SK-MEL-5 (cell line): ENCODE data around the gene DGCR2. TPM values are rescaled to one million over a fixed set of nuclear protein-coding genes. Genes with fewer than 3 reads are reported as not detected.
"Not testable (repeated sequence)": the region's sequence is repeated elsewhere in the genome, so short reads cannot be mapped to it uniquely, and the experiment has no call there.

Experiments
- DNase-seq: peaks from one replicate; pipeline ENCODE4 v3.0.0-alpha.2; 2016; ENCODE audit warnings: low read depth, low spot score
- in situ Hi-C: cut with HindIII; loops from 2 replicates; pipeline ENCODE4 v1.10.0; 2016; ENCODE audit warnings: low sequenced_read_pairs, high pct_unique_total_duplicates, low pct_unique_long_range_greater_than_20kb
- total RNA-seq: library from RNA; depleted of rRNA; stranded (reverse); fragments of >200 nt; shearing (Covaris generic); gene quantifications from 2 replicates; pipeline ENCODE4 v1.2.3, GENCODE V29; 2014

The DGCR2 gene
- total RNA-seq, 1 experiment from 2014 or later: 36.9 TPM

DNA sequence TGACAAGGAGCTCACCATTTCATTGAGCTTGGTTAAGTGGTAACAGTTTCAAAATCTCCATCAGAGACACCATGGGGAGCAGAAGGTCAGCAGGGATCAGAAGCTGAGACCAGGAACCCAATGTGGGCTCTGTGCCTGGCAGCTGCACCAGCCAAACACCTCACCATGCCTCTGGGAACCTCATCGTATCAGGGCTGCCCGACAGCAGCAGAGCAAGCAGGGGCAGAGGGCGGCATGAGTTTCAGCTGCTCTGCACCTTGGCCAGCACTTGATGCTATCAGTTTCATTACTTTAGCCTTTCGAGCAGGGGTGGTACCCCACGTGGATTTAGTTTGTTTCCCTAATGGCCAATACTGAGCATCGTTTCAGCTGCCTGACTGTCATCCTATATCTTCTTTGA is 77.8 kb downstream of the DGCR2 start:
- in situ Hi-C loops: no loop called here
- DNase-seq: no peak

DNA sequence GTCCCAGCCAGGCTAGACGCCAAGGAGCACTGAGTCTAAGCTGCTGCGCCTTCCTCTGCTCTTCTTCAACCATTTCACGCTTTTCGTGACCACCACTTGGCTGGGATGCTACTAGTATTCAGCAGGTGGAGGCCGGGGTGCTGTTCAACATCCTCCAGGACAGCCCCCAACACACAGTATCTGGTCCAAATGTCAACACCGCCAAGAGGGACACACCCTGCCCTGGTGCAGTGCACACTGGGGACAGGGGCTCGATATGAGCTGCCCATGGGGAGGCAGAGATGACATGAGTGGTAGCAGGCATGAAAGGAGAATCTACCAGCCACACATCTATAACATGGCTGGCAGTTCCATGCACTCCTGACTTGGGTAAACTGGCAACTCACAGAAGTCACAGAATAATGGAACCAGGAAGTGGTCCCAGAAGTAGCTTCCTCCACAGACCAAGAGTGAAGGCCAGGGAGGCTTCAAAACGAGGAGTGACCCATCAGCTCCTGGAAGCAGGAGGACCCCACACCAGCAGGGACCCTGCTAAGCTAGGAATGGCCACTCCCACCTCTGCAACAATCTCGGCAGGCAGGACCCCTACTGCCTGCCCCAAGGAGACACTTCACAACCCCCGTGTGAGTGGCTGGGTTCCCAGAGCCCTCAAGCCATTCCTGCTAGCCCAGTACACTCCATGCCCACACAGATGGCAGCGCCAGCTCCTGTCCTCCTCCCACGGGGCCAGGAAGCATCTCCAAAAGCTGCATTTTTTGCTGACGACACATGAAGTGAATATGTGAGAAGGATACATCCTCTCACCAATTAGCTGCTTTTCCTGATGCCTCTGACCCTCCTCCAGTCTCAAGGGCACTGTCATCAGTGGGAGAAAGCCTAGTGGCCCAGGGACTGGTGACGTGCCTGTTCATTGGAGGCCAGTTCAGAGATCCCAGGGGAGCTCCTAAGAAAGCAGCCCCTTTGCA is 78.8 kb downstream of the DGCR2 start:
- no peak for DNase-seq
- in situ Hi-C loops: no loop called here

DNA sequence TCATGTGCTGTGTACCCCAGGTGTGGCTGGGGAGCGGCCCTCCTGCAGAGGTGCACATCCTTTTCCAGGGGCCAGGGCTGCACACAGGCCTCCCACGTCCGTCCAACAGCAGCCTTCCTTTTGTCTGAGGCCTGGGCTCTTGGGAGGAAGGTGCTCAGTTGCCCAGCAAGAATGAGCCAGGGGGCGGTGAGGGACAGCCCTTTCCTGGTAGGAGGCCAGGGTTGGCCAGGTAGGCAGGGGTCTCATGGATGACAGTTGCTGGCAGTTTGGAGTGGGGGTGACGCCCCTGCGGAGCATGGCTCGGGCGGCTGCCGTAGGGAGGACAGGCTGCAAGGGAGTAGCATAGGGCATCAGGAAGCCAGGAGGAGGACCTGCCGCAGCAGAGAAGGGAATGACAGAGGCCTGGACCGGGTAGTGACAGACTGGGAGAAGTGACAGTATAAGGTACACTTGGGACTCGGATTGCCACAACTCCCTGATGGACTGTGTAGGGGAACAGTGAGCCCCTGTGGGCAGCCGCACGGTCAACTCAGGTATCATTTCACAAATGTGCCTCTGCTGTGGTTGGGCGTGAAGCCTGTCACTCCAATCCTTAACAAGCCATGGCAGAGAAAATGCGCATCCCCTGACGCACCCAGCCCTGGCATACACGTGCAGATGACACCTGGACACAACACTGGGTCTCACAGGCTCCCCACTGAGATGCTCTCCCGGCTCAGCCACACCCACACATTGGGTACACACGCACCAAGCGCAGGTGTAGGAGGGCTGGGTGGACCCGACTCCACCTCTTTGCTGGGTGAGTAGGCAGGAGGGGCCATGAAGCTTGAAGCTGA is 79.7 kb downstream of the DGCR2 start:
- in situ Hi-C loops: no loop called here

DNA sequence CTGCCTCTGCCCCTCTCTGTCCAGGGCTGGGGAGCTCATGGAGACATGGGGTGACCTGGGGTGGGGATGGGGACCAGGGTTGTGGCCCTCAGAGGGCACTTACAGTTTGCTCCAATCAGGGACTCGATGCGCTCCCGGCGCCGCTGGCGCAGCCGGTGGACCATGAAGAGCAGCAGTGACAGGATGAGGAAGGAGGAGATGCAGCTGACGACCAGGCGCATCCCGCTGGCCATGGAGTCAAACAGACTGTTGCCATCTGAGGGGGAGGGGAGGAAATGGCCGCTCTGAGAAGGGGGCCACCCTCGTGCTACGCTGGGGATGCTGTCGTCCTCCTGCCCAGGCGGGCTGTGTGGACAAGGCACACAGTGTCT is 80.5 kb downstream of the DGCR2 start:
- in situ Hi-C loops: no loop called here
- DNase-seq: no peak

More for the DNA sequence above, 79.7 kb downstream of the DGCR2 start:
- no peak for DNase-seq

DNA sequence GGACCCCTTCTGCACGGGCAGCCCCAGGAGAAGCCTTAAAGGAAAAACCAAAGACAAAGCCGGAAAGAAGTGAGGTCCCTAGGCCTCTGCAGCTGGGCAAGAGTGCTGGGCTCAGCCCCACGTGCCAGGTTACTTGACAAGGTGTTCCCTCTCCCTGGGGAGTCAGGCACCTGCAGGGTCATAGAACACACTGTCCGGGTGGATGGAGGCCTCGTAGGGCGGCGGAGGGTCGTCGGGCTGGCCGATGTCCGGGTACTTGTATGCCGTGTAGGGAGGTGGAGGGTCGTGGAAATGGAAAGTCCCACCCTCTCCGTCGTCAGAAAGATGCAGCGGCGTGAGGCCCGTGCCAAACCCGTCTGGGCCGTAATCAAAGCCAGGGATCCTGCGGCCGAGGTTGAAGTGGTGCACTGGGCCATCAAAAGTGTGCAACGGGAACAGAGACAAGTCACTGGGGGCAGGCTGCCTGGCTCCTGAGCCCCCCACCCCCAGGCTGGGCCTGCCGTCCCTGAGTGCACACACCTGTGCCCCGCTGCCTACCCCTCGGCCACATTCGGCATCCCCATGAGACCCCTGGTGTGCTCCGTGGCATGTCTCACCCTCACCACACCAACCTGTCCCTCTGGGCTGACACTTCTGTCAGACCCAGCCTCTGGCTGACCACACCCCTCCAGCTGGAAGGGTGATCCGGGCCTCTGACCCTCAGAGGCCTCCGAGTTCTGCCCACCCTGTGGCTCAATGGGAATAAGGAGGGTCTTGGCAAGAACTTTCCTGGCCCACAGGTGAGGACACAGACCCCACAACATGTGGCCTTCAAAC is 81.1 kb downstream of the DGCR2 start:
- in situ Hi-C loops: no loop called here
- DNase-seq: no peak

DNA sequence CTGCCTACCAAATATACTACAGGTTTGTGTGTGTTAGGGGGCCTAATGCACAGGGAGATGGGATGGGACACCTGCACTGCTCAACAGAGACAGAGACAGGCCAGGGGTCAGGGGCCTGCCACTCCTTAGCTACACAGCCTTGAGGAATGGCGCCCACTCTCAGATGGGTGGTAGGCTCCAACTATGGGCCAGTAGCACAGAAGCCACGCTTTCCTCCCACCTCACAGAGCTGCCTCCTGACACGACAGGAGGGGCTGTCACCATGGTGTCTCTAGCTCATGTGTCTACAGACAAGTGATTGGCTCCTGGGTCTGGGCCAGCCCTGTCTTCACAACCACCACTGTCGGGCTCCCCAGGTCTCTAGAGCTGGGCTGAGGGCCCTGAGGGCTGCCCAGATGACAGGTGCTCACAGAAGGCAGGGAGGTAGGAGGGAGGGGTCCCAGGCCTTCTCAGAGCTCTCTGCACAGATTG is 81.8 kb downstream of the DGCR2 start:
- no peak for DNase-seq
- in situ Hi-C loops: no loop called here

GRCh38 chr22:19039796-19040280 is 82.4 kb downstream of the DGCR2 start:
- in situ Hi-C loops: no loop called here
- DNase-seq: no peak

DNA sequence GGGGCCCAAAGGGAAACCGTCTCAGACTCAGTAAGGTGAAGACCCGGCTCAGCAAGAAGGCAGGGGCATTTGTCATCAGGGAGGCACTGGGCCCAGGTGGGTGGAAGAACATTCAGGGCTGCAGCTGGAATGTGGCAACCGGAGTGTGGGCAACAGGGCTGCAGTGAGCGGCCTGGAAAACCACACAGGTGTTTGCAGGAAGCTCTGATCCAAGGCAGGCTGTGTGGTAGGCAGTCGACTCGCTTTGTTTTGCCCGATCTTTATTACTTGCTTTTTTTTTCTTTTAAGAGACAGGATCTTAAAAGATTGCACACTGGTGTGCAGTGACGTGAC is 82.8 kb downstream of the DGCR2 start:
- DNase-seq: no peak
- in situ Hi-C loops: no loop called here

DNA sequence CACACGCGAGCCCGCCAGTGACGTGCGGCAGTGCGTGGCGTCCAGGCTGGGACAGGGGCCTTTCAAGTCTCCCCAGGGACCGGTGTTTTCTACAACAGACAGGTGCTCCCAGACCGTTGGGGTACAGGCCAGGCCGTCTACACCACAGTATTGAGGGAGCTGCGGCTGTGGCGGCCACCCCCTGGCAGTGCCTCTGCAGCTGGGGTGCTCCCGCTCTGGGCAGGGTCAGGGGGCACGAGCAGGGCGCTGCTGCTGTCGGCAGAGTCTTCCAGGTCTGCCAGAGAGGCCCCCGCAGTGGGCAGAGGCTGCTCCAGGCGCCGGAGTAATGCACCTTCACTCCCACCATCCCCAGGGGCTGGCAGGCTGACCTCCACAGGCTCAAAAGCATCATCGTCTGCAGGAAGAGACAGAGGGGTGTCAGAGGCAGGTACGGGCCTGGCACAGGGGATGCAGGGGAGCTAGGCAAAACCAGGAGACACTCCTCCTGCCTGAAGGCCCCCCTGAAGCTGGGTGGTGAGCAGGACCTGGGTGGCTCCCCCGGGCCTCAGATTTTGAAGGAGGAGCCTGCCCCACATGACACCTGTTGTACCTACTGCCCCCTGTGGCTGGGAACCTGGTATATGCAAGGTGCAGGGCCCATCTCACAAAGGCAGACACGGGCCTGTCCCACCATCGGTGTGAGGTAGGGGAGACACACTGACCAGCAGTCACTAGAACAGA is 83.3 kb downstream of the DGCR2 start:
- DNase-seq: no peak
- in situ Hi-C loops: no loop called here

DNA sequence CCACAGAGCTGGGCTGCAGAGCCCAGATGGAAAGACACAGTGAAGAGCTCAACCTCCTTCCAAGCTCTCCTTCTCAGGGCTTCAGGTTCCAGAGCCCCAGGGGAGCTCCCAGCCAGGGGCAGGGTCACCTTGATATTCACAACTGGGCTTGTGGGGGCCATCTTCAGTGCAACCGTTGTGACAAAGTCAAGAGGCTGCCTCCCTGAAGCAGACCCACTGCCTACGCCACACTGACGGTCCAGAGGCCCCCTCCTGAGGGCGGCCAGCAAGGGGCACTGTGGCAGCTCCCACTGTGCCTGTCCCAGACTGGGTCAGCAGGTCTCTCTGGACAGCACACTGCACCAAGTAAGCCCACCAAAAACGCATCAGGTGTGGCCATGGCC is 84.1 kb downstream of the DGCR2 start:
- no peak for DNase-seq
- in situ Hi-C loops: no loop called here

DNA sequence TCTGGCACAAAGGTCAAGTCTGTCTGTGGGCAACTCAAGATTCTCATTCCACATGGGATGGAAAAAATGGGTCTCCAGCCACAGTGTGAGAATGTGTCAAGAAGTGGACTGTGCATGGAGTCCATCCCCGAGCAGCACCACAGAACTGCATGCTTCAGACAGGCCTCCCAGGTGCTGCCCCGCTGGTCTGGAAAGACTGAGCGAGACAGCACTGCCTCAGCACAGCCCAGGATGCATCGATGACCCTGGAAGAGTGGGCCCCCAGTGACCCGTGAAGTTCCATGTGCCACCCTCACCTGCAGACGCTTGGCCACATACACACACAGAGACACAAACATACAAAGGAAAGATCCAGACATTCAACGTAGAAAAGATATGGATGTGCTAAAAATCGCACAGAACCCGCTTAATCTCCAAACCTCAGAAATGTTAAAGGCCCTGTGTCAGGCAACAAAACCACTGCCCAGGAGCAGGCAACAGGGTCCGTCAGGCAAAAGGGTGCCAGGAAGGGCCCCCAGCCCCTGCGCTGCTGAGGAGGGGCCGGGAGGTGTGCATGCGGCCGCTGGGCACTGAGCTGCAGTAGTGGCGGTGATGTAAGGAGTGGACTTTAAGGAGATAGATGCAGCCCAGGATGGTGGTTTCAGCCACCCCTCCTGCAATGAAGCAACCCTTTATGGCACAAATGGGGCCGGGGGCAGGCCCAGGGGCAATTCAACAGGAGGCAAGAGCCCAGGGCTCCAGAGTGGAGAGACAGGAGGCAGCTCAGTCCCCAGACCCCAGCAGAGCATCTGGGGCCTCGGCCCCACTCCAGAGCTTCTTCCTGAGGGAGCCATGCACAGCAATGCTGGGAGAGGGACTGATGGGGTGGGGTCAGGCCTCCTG is 84.7 kb downstream of the DGCR2 start:
- DNase-seq: no peak
- in situ Hi-C loops: no loop called here

DNA sequence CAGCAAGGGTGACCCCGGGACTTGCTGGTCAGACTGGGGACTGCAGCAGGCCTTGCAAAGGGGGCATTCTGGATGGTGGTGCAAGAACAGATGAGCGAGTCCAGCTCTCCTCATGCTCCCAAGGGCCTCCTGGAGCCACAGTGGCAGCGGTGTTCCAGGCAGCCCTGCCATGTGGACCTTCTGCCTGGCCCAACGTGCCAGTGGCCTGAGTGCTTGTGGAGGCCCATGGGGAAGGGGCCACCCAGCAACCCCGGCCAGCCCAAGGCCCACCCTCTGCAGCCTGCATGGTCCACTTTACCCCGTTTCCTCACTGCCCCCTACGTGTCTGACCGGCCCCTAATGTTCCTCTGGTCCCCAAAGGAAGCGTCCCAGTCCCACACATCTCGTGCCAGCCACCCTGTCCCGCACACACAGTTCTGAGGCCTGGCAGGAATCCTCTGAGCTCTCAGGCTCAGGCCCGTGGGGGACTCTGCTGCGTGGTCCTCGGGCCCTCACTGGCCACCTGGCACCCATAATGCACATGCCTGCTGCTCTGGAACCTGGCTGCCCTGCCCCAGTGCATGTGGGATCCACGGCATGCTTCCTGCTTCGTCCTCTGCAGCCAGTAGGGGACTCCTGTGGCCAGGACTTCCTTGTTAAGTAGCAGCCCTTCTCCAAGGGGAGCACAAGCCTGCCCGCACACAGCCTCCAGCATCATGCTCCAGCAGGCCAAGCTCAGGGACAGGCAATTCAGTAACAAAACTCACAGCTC is 85.5 kb downstream of the DGCR2 start:
- DNase-seq: peak; percentile 31

GRCh38 chr22:19036229-19036522 is 86.0 kb downstream of the DGCR2 start:
- in situ Hi-C loops: no loop called here
- no peak for DNase-seq

More for the DNA sequence above, 85.5 kb downstream of the DGCR2 start:
- in situ Hi-C loops: no loop called here

DNA sequence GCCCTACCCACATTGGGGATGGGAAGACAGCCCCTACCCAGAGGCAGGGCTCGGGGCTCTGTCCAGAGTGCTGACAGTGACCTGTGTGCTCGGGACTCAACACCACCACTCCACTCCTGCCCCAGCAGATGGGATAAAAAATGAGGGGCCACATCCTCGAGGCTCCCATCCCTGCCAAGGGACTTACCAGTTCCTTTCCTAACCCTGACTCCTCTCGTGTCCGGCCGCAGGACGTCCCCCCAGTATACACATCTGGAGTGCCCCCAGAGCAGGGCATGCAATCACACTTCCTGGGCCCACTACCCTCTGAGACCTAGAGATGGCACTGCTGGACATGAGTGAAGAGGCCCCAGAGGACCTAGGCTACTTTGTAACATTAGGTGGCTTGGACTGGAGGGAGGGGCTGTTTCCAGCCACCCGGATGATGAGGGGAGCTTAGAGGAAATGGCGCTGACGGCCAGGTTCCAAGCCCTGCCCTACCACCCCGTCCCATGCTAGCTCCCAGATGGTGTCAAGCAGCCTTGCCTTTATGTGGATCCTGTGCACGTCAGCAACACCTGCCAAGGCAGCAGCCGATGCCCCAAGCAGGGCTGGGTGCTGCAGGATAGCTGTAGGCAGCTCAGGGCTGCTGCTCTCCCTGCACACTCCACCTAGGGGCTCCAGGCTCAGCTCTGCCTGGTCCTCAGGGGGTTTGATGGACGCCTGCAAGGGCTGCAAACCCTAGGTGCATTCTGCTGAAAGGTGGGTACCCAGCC is 86.6 kb downstream of the DGCR2 start:
- in situ Hi-C loops: no loop called here
- peak; percentile 42 for DNase-seq

GRCh38 chr22:19035126-19035473 is 87.1 kb downstream of the DGCR2 start:
- in situ Hi-C loops, DNase-seq: not testable (repeated sequence)
